NCI-H2196 (cell line): ENCODE results near the gene RAD54L2.
"Not testable (repeated sequence)": the region's sequence is repeated elsewhere in the genome, so short reads cannot be mapped to it uniquely, and the experiment has no call there.

ENCODE experiments used
- DNase-seq: peaks from one replicate; lab custom pipeline; 2025; ENCODE audit not compliant: unreplicated experiment; lab: John Stamatoyannopoulos, UW

The RAD54L2 gene

DNA sequence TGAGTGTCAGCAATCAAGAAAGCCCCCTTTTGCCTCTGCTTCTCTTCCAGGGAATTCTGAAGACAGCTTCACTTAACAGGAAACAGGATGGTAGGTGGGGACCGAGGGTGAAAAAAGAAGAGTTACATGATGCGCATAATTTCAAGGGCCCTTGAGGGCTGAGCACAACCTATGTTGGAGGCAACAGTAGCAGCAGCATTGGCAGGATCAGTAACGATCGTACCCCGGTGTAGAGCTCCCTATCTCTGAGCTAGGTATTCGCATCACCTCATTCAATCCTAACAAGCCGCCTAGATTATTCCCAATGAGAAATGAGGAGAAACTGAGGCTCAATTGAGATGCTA lies 432 bp upstream of the RAD54L2 start:
- DNase-seq = no peak

DNA sequence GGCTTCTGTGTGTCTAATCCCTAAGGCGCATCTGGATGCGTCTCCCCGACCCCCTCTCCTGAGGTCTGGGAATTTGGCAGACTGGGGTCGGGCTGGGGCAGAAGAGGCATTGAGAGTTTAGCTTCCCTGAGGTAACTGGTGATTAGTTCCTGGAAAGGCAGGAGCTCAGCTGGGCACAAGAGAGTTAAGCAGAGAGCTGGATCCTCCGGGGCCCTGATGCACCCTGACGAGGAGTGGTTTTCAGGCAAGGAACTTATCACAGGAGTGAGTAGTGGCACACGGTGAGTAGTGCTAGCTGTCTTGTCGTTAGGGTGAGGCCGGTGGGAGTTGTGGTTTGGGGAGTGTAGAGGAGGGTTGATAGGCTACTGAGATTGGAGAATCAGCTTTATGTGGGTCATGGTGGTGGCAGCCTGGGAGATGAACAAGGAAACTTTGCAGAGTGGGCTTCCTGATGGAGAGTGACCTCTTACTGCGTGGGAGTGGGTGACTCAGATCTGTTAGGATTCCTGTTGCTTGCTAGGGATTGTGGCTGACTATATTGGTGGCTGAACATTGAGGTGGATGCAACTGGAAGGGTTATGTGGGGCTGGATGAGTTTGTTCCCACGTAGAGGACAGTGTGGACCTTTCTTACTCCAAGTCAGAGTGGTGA lies 897 bp downstream of the RAD54L2 start:
- DNase-seq = no peak

GRCh38 chr3:51542596-51542995 lies 4.1 kb downstream of the RAD54L2 start:
- not testable (repeated sequence) for DNase-seq

GRCh38 chr3:51544011-51544775 lies 5.7 kb downstream of the RAD54L2 start:
- no peak for DNase-seq

- DNase-seq = no peak
Observed at GRCh38 chr3:51547274-51547673, 8.8 kb downstream of the RAD54L2 start.

DNA sequence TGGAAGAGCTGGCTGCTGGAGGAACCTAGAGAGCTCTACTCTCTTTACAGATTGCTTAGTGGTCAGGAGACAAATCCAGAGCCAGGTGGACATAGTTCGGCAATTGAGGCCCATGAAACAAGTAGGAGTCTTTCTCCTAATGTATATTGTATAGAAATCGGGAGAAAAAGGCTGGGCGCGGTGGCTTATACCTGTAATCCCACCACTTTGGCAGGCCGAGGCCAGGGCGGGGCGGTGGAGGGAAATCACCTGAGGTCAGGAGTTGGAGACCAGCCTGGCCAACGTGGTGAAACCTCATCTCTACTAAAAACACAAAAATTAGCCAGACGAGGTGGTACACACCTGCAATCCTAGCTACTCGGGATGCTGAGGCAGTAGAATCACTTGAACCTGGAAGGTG lies 10.8 kb downstream of the RAD54L2 start:
- no peak for DNase-seq

DNA sequence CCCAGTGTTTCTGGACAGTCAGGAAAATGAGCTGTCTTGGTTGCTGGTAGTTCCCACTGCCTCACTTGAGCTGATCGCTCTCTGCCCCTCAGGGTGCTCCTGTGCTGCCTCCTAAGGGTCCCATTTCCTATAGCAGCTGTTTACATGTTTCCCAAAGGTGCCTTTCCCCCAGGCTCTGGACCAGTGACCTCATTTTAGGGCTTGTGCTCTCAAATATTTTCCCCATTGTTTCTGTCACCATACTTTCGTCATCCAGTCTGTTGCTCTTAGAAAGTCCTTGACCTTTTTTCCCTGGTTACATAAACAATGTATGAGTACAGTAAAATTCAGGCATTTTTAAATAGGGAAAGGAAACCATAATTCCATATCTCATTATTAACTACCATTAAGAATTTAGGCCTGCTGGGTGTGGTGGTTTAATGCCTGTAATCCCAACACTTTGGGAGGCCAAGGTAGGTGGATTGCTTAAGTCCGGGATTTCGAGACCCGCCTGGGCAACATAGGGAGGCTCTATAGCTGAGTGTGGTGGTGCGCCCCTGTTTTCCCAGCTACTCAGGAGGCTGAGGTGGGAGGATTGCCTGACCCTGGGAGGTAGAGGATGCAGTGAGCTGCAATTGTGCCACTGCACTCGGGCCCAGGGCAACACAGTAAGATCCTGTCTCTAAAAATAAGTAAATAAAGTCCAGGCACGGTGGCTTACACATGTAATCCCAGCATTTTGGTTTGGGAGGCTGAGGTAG lies 11.7 kb downstream of the RAD54L2 start:
- DNase-seq = no peak

DNA sequence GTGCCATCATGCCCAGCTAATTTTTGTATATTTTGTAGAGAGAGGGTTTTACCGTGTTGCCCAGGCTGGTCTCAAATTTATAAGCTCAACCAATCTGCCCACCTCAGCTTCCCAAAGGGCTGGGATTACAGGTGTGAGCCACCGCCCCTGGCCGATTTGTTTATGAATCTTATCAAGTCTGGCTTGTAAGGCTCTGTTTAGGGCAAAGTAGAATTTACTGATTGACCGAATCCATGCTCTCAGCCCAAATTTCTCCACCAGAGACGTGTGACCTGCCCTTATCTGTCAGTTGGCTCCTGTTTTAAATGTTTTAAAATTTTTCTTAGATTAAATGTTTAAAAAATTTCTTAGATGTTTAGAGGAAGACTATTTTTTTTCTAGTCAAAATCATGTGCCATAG lies 19.5 kb downstream of the RAD54L2 start:
- DNase-seq = no peak

- DNase-seq = peak; percentile 29
Observed at GRCh38 chr3:51559411-51559888, 20.9 kb downstream of the RAD54L2 start.

DNA sequence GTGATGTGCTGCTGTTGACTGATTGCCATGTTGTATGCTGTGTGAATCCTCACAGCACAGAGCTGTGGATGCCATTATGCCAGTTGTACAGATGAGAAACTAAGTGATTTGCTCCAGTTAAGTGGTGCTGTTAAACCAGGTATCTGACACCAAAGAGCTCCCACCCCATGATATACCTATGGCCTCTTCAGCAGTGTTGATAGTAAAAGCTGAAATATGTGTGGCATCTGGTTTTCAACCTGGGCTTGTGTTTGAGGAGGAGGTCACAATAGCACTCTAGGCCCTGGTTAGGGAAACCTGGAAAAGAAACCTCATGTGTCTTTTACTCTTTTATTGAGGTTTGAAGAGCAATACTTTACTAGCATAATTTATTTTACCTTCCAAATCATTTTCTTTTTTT lies 21.4 kb downstream of the RAD54L2 start:
- DNase-seq = no peak

- DNase-seq = not testable (repeated sequence)
Observed at GRCh38 chr3:51562403-51562802, 23.9 kb downstream of the RAD54L2 start.

DNA sequence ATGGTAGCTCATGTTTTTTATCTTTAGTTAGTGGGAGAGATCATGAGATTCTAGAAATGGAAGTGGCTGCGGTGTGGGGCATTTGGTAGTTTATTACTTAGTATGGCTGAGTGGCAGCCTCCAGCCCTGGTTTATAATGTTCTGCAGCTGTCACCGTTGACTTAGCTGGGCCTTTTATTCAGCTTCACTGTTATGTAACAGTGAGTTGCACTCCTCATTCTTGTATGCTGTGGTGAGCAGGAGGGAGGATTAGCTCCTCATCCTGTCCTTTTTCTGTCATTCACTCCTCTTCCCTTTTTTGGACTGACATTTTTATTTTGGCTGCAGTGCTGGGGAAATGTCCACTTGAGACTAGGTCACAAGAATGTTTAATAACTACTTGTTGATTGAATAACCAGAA lies 29.5 kb downstream of the RAD54L2 start:
- DNase-seq = no peak

DNA sequence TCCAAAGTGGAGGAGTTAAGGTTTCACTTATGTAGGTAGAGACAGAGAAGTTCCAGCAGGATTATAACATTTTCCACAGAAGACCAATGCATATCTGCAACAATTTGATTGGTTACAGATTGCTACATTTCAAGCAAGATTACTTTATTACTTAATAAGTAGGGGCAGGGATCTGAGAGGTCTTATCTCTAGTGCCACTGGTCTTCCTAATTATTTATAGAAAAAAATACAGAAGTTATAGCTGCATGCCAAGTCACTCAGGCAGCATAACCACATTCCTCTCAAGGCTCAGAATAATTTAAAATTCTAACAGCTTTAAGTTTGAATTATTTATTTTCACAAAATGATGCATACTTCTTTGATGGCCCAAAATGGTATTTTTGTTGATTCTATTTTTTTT lies 30.5 kb downstream of the RAD54L2 start:
- no peak for DNase-seq

GRCh38 chr3:51578238-51578637 lies 39.7 kb downstream of the RAD54L2 start:
- DNase-seq = no peak

GRCh38 chr3:51580418-51580817 lies 41.9 kb downstream of the RAD54L2 start:
- DNase-seq = no peak

DNA sequence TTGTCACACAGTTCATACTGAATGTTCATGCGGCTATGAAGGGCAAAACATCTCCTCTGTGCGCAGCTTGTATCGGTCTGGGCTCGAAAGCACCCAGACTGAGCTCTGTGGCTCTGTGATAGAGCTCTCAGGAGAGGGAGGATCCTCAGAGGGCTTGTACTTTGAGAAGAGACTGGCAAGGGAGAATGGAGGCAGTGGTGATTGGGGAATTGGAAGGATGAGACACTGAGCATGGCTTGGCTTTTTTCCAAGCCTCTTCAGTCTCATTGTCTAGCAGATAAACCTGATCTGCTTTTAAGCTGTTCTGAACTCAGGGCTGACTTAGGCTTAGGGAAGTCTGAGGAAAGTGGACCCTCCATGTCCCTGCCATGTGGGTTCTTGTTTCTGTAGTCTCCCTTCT lies 43.0 kb downstream of the RAD54L2 start:
- DNase-seq = peak; percentile 31

DNA sequence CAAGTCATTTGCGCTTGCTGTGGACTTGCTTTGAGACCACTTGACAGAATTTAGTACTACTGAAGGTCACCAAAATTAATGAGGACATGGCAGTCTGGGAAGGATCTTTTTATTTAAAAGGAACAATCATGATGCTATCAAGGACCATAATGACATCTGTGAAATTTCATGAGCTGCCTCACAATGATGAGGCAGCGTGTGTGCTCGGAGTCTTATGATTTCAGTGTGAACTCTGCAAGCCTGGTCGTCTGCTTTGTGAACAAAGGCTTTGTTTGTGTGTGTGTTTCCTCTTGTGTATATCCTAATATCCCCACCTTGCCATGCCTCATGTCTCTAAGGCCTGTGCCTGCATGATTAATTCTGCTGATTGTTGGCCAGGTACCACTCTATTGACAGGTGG lies 46.7 kb downstream of the RAD54L2 start:
- no peak for DNase-seq

GRCh38 chr3:51585871-51586270 lies 47.4 kb downstream of the RAD54L2 start:
- no peak for DNase-seq
